GM12878 (cell line): ENCODE measurements around the gene KCNAB2. TPM values are rescaled to one million over a fixed set of nuclear protein-coding genes. Genes with fewer than 3 reads are reported as not detected.

Experiments
- ATAC-seq: fragments of 200-7000 bp; cut with Tn5 transposase; 3 replicates; pipeline ENCODE4 v1.9.1; 2020; ENCODE audit warnings: mild to moderate bottlenecking, moderate library complexity
- BruUV-seq: library from RNA; stranded (reverse); fragments of 400-500 nt; replicated peaks from 2 replicates; lab custom pipeline; 2021; lab: Mats Ljungman, UMichigan
- CTCF ChIA-PET: fragments of 300-600 bp; sonication (Branson Sonifier 250); formaldehyde crosslinking; extraction: SDS; loops from one replicate; lab custom pipeline; 2021; ENCODE audit warnings: inconsistent platforms; lab: Yijun Ruan, JAX
- POLR2A ChIA-PET: fragments of 350-600 bp; formaldehyde crosslinking; extraction: SDS; loops from one replicate; lab custom pipeline; 2021; ENCODE audit warnings: inconsistent platforms; lab: Charles Lee
- RAD21 ChIA-PET: fragments of 300-600 bp; sonication (Branson Sonifier 250); formaldehyde crosslinking; loops from one replicate; lab custom pipeline; 2023; ENCODE audit warnings: antibody characterized with exemption; ENCODE audit not compliant: unreplicated experiment; lab: Charles Lee
- SMC1A ChIA-PET: fragments of 300-600 bp; sonication (Branson Sonifier 250); formaldehyde crosslinking; loops from one replicate; lab custom pipeline; 2023; ENCODE audit not compliant: unreplicated experiment, uncharacterized antibody; lab: Charles Lee
- DNase-seq: peaks from one replicate; pipeline ENCODE4 v3.0.0-alpha.2; 2011; ENCODE audit warnings: low read depth, low spot score
- FAIRE-seq: peaks from 3 replicates; lab custom pipeline; 2011; peaks lifted over from hg19 to GRCh38; lab: Jason Lieb, UNC
- H2AFZ ChIP-seq: 2 replicates; pipeline ENCODE4 v1.6.0; 2011; ENCODE audit warnings: low read depth, low read length, control low read depth; ENCODE audit not compliant: control insufficient read depth
- H3K27ac ChIP-seq: 2 replicates; pipeline ENCODE4 v1.5.1; 2011; ENCODE audit warnings: control low read depth; ENCODE audit not compliant: control insufficient read depth, insufficient read depth
- H3K27me3 ChIP-seq, 2 experiments: replicated peaks in 1 of 2; 2 replicates each; pipeline versions ENCODE4 v1.6.0 to v1.6.1; 2011; ENCODE audit warnings: low read length in 1 of 2; ENCODE audit not compliant: control insufficient read depth in 2 of 2, insufficient read depth in 2 of 2
- H3K36me3 ChIP-seq, 2 experiments: 2 replicates each; pipeline ENCODE4 v1.5.1; 2011; ENCODE audit warnings: low read length in 1 of 2; ENCODE audit not compliant: control insufficient read depth in 2 of 2, insufficient read depth in 2 of 2
- H3K4me1 ChIP-seq: 2 replicates; pipeline ENCODE4 v1.6.1; 2011; ENCODE audit warnings: mild to moderate bottlenecking, low read length, moderate library complexity, mixed read lengths; ENCODE audit not compliant: control insufficient read depth, insufficient read depth
- H3K4me2 ChIP-seq: 2 replicates; pipeline ENCODE4 v1.6.0; 2011; ENCODE audit warnings: control low read depth; ENCODE audit not compliant: control insufficient read depth, insufficient read depth
- H3K4me3 ChIP-seq: fragments of 200-600 bp; sonication (generic); 2 replicates; pipeline ENCODE4 v1.5.1; 2016
- H3K79me2 ChIP-seq: 2 replicates; pipeline ENCODE4 v1.6.0; 2011; ENCODE audit warnings: low read length; ENCODE audit not compliant: control insufficient read depth, insufficient read depth
- H3K9ac ChIP-seq: 2 replicates; pipeline ENCODE4 v1.8.0; 2011; ENCODE audit warnings: low read length, control low read depth, mixed read lengths; ENCODE audit not compliant: control insufficient read depth, insufficient read depth
- H3K9me3 ChIP-seq: replicated peaks from 3 replicates; pipeline ENCODE4 v1.5.1; 2011; ENCODE audit warnings: mild to moderate bottlenecking, low read length; ENCODE audit not compliant: control insufficient read depth, insufficient read depth
- H4K20me1 ChIP-seq: 2 replicates; pipeline ENCODE4 v1.6.0; 2011; ENCODE audit not compliant: control insufficient read depth, insufficient read depth
- CHD1 ChIP-seq: IDR thresholded peaks from 2 replicates; pipeline ENCODE4 v1.6.1; 2012; ENCODE audit warnings: low read depth, low read length, improper control_type of control experiment
- HCFC1 ChIP-seq: fragments of 150-350 bp; IDR thresholded peaks from 2 replicates; pipeline ENCODE4 v1.6.1; 2014; ENCODE audit warnings: low read length
- HSF1 ChIP-seq: fragments of 150-350 bp; IDR thresholded peaks from 2 replicates; pipeline ENCODE4 v1.6.1; 2014; ENCODE audit warnings: mild to moderate bottlenecking, low read depth, low read length
- IKZF2 ChIP-seq, 2 experiments: fragments of 450-650 bp; IDR thresholded peaks; 2 replicates each; pipeline ENCODE4 v1.6.1; 2017; ENCODE audit warnings: mild to moderate bottlenecking in 2 of 2, moderate library complexity in 2 of 2
- MEF2A ChIP-seq: IDR thresholded peaks from 2 replicates; pipeline ENCODE4 v1.6.1; 2011; ENCODE audit warnings: low read depth, mild to moderate bottlenecking, low read length, moderate library complexity; ENCODE audit not compliant: insufficient read depth
- MTA2 ChIP-seq: fragments of 450-650 bp; IDR thresholded peaks from 2 replicates; pipeline ENCODE4 v1.6.1; 2016; ENCODE audit warnings: low read depth, mild to moderate bottlenecking, moderate library complexity
- MTA3 ChIP-seq: IDR thresholded peaks from 2 replicates; pipeline ENCODE4 v1.6.1; 2012; ENCODE audit warnings: low read length, inconsistent platforms, borderline replicate concordance
- NFXL1 ChIP-seq: fragments of 450-650 bp; IDR thresholded peaks from 2 replicates; pipeline ENCODE4 v1.6.1; 2017; ENCODE audit warnings: antibody characterized with exemption, mild to moderate bottlenecking, borderline replicate concordance
- POLR2A ChIP-seq: IDR thresholded peaks from 2 replicates; pipeline ENCODE4 v1.6.1; 2011; ENCODE audit warnings: low read depth, mild to moderate bottlenecking, low read length
- POU2F2 ChIP-seq: IDR thresholded peaks from 3 replicates; pipeline ENCODE4 v1.6.1; 2011; ENCODE audit warnings: low read depth, mild to moderate bottlenecking, low read length, borderline replicate concordance
- RCOR1 ChIP-seq: conservative IDR thresholded peaks from 2 replicates; pipeline ENCODE4 v1.6.1; 2012; ENCODE audit warnings: low read depth, low read length, improper control_type of control experiment
- SMAD5 ChIP-seq: IDR thresholded peaks from 2 replicates; pipeline ENCODE4 v1.6.1; 2016; ENCODE audit warnings: antibody characterized with exemption, low read depth
- SRF ChIP-seq, 2 experiments: IDR thresholded peaks; 2 replicates each; pipeline ENCODE4 v1.6.1; 2011; ENCODE audit warnings: low read depth in 2 of 2, low read length in 2 of 2, mild to moderate bottlenecking in 1 of 2, moderate library complexity in 1 of 2
- TARDBP ChIP-seq: IDR thresholded peaks from 2 replicates; pipeline ENCODE4 v1.6.1; 2016; ENCODE audit warnings: borderline replicate concordance
- ZBTB33 ChIP-seq: fragments of 450-650 bp; IDR thresholded peaks from 2 replicates; pipeline ENCODE4 v1.6.1; 2017; ENCODE audit warnings: mild to moderate bottlenecking
- ZBTB40 ChIP-seq: fragments of 450-650 bp; IDR thresholded peaks from 2 replicates; pipeline ENCODE4 v1.6.1; 2016; ENCODE audit warnings: mild to moderate bottlenecking, moderate library complexity, borderline replicate concordance
- ZNF274 ChIP-seq: IDR thresholded peaks from one replicate; pipeline ENCODE4 v1.8.0; 2011; ENCODE audit not compliant: insufficient read length, insufficient read depth
- WGBS: methylation state at CpG from one replicate; pipeline ENCODE4 v1.1.6; 2016; ENCODE audit warnings: low lambda C conversion rate; ENCODE audit not compliant: insufficient replicate concordance, insufficient coverage; ENCODE audit errors: missing lambda C conversion rate; 5-methylcytosine and 5-hydroxymethylcytosine counted together
- in situ Hi-C: fragments of 300-500 bp; cut with MboI; formaldehyde crosslinking; loops from 9 replicates; pipeline ENCODE4 v1.14.3; 2018; ENCODE audit warnings: mixed read lengths
- intact Hi-C: fragments of 100-400 bp; cut with micrococcal nuclease; formaldehyde crosslinking; loops from one replicate; pipeline ENCODE4 v1.14.2; 2022; ENCODE audit not compliant: unreplicated experiment
- polyA plus RNA-seq, 11 experiments: library from polyadenylated mRNA; depleted of rRNA in 4 of 11; unstranded in 6 of 11; stranded (reverse) in 5 of 11; fragments of >200 nt; fragmentation: Nextera tagmentation in 4 of 11; fragmentation: Illumina TruSeq in 1 of 11; extraction: Ambion mirVana in 4 of 11; extraction: Trizol in 1 of 11; gene quantifications; 1 replicate in 1 of 11; 2 replicates in 10 of 11; pipeline versions ENCODE4 v1.2.1 to v1.2.3, GENCODE V29; 2011 to 2016; ENCODE audit warnings: inconsistent platforms in 2 of 11, missing spikeins in 2 of 11, low read depth in 1 of 11
- total RNA-seq, 4 experiments: library from RNA; depleted of rRNA in 3 of 4; stranded (reverse); fragments of >200 nt in 3 of 4; fragmentation: Illumina TruSeq in 1 of 4; extraction: Trizol in 1 of 4; gene quantifications; 2 replicates each; pipeline versions ENCODE4 v1.2.1 to v1.2.3, GENCODE V29; 2013 to 2021

KCNAB2 gene
- total and polyA plus RNA-seq, 10 of the 15 experiments (the other 5 are each of a cell fraction or from before 2014, with no cell fraction given) = 2.9 to 123 (median 62.4) TPM

- TF ChIP-seq ZBTB40 = no peak
Measured at GRCh38 chr1:6148497-6149241, 103.0 kb downstream of the KCNAB2 start (continued).

GRCh38 chr1:6149597-6149996, 103.9 kb downstream of the KCNAB2 start:
- DNase-seq = no peak
- no peak for FAIRE-seq
- no peak overlapping the region for H3K9ac ChIP-seq
- H2AFZ ChIP-seq = no peak overlapping the region
- H3K27ac ChIP-seq = no peak overlapping the region
- ChIA-PET CTCF (no interaction called here), SMC1A (no interaction called here), POLR2A (no interaction called here), RAD21 (no interaction called here)
- H3K79me2 ChIP-seq = no peaks in the 10 kb centered on the region
- H3K4me2 ChIP-seq = no peak overlapping the region
- H3K27me3 ChIP-seq = no peaks in the 10 kb centered on the region; a peak in 1 of 4 replicates
- no peaks in the 10 kb centered on the region for H3K36me3 ChIP-seq
- no peak overlapping the region for H3K4me3 ChIP-seq
- H4K20me1 ChIP-seq = no peaks in the 10 kb centered on the region
- no peaks in the 10 kb centered on the region for H3K4me1 ChIP-seq
- H3K9me3 ChIP-seq = no peaks in the 10 kb centered on the region
- in situ Hi-C loops = no loop called here
- WGBS = 0% methylated on average over 1 of the region's 1 CpG
- no peak for ATAC-seq
- intact Hi-C loops = no loop called here
- BruUV-seq = no TSS peak
- no peak for TF ChIP-seq HCFC1
- TF ChIP-seq SMAD5 = no peak
- no peak for TF ChIP-seq POU2F2
- no peak for TF ChIP-seq NFXL1
- TF ChIP-seq MTA2 = no peak
- TF ChIP-seq CHD1 = no peak
- no peak for TF ChIP-seq MEF2A
- TF ChIP-seq IKZF2 (IDR thresholded peaks at IDR 0.05) = no peak
- TF ChIP-seq RCOR1 = no peak
- TF ChIP-seq ZNF274 = no peak
- no peak for TF ChIP-seq ZBTB33
- no peak for TF ChIP-seq SRF (IDR thresholded peaks at IDR 0.05; ENCODE audit: low read depth in 2 of 2, low read length in 2 of 2)
- TF ChIP-seq MTA3 = no peak
- no peak for TF ChIP-seq POLR2A
- no peak for TF ChIP-seq TARDBP
- TF ChIP-seq HSF1 = no peak
